IPS-15b (cell line): ENCODE results near the gene OAS3.

Experiments used
- H3K27me3 ChIP-seq: one replicate; pipeline ENCODE4 v1.6.1; 2013; ENCODE audit warnings: low read length; ENCODE audit not compliant: control insufficient read depth, insufficient read depth
- H3K36me3 ChIP-seq: one replicate; pipeline ENCODE4 v1.6.1; 2013; ENCODE audit warnings: low read length; ENCODE audit not compliant: control insufficient read depth, insufficient read depth
- H3K4me1 ChIP-seq: one replicate; pipeline ENCODE4 v1.6.1; 2013; ENCODE audit warnings: mild to moderate bottlenecking, low read length; ENCODE audit not compliant: control insufficient read depth, insufficient read depth
- H3K4me3 ChIP-seq: one replicate; pipeline ENCODE4 v1.5.1; 2013; ENCODE audit warnings: low read depth, low read length
- H3K9ac ChIP-seq: one replicate; pipeline ENCODE4 v1.6.1; 2013; ENCODE audit warnings: low read depth, mild to moderate bottlenecking, low read length
- H3K9me3 ChIP-seq: one replicate; pipeline ENCODE4 v1.6.1; 2013; ENCODE audit warnings: mild to moderate bottlenecking, low read length; ENCODE audit not compliant: control insufficient read depth, insufficient read depth

OAS3 gene

GRCh38 chr12:112964915-112965314 lies 26.6 kb downstream of the OAS3 start:
- Histone ChIP-seq H3K4me3 (no peak overlapping the region), H3K36me3 (no peaks in the 10 kb centered on the region), H3K9ac (no peak overlapping the region), H3K27me3 (no peaks in the 10 kb centered on the region), H3K4me1 (no peaks in the 10 kb centered on the region), H3K9me3 (peaks cover 5% of the 10 kb centered on the region)

GRCh38 chr12:112965643-112966042 lies 27.4 kb downstream of the OAS3 start:
- H3K27me3 ChIP-seq = no peaks in the 10 kb centered on the region
- no peaks in the 10 kb centered on the region for H3K36me3 ChIP-seq
- H3K9ac ChIP-seq = no peak overlapping the region
- no peaks in the 10 kb centered on the region for H3K4me1 ChIP-seq
- H3K9me3 ChIP-seq = no peaks in the 10 kb centered on the region
- no peak overlapping the region for H3K4me3 ChIP-seq

DNA sequence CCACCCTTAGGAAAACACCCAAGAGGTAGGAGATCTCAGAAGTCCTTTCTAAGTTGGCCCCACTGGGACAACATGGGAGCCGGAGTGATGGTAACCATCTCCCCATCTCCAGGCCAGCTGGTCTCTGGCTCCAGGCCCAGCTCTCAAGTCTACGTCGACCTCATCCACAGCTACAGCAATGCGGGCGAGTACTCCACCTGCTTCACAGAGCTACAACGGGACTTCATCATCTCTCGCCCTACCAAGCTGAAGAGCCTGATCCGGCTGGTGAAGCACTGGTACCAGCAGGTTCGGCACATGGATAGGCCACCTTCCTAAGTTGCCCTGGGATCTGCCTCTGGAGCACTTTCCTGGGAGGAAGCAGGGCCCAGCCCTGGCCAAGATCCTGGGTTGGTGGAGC lies 29.0 kb downstream of the OAS3 start:
- H3K4me1 ChIP-seq = no peaks in the 10 kb centered on the region
- H3K9me3 ChIP-seq = no peaks in the 10 kb centered on the region
- H3K9ac ChIP-seq = no peak overlapping the region
- no peak overlapping the region for H3K4me3 ChIP-seq
- no peaks in the 10 kb centered on the region for H3K36me3 ChIP-seq
- no peaks in the 10 kb centered on the region for H3K27me3 ChIP-seq

DNA sequence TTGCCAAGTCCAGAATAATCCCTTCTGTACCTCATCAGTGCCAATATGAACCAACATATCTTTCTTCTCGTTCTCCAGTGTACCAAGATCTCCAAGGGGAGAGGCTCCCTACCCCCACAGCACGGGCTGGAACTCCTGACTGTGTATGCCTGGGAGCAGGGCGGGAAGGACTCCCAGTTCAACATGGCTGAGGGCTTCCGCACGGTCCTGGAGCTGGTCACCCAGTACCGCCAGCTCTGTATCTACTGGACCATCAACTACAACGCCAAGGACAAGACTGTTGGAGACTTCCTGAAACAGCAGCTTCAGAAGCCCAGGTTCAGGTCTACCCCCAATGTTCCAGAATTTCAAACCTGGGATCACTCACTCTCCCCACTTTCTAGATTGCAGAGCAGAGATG lies 29.6 kb downstream of the OAS3 start:
- H3K9ac ChIP-seq = no peak overlapping the region
- H3K9me3 ChIP-seq = no peaks in the 10 kb centered on the region
- no peaks in the 10 kb centered on the region for H3K4me1 ChIP-seq
- H3K4me3 ChIP-seq = no peak overlapping the region
- no peaks in the 10 kb centered on the region for H3K36me3 ChIP-seq
- H3K27me3 ChIP-seq = no peaks in the 10 kb centered on the region

- Histone ChIP-seq H3K36me3 (no peaks in the 10 kb centered on the region), H3K4me3 (no peak overlapping the region), H3K9ac (no peak overlapping the region), H3K9me3 (no peaks in the 10 kb centered on the region), H3K27me3 (no peaks in the 10 kb centered on the region), H3K4me1 (no peaks in the 10 kb centered on the region)
Measured at GRCh38 chr12:112969547-112970306, 31.5 kb downstream of the OAS3 start.

GRCh38 chr12:112970391-112970790 lies 32.1 kb downstream of the OAS3 start:
- Histone ChIP-seq H3K36me3 (no peaks in the 10 kb centered on the region), H3K4me1 (no peaks in the 10 kb centered on the region), H3K9ac (no peak overlapping the region), H3K4me3 (no peak overlapping the region), H3K9me3 (no peaks in the 10 kb centered on the region), H3K27me3 (no peaks in the 10 kb centered on the region)

DNA sequence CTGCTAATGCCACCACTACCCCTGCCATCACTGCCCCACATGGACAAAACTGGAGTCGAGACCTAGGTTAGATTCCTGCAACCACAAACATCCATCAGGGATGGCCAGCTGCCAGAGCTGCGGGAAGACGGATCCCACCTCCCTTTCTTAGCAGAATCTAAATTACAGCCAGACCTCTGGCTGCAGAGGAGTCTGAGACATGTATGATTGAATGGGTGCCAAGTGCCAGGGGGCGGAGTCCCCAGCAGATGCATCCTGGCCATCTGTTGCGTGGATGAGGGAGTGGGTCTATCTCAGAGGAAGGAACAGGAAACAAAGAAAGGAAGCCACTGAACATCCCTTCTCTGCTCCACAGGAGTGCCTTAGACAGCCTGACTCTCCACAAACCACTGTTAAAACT lies 33.0 kb downstream of the OAS3 start:
- H3K9me3 ChIP-seq = no peaks in the 10 kb centered on the region
- H3K36me3 ChIP-seq = no peaks in the 10 kb centered on the region
- no peak overlapping the region for H3K4me3 ChIP-seq
- H3K27me3 ChIP-seq = no peaks in the 10 kb centered on the region
- no peak overlapping the region for H3K9ac ChIP-seq
- no peaks in the 10 kb centered on the region for H3K4me1 ChIP-seq

DNA sequence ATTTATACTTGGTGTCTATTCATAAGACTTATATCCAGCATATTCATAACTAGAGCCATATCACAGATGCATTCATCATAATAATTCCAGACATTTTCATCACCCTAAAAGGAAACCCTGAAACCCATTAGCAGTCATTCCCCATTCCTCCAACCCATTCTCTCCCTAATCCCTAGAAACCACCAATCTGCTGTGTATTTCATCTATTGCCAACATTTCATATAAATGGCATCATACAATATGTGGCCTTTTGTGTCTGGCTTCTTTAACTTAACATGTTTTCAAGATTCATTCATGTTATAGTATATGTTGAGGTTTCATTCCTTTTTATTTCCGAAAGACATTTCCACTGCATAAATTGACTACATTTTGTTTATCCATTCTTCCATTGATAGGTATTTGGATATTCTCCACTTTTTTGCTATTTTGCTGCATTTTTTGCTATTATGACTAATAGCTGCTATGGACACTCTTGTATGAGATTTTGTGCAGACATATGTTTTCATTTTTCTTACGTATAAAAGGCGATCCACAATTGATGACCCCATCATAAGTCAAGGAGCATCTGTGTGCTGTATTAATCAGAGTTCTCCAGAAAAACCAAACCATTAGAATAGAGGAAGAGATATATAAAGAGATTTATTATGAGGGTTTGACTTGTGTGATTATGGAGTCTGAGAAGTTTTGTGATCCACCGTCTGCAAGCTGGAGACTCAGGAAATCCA lies 34.9 kb downstream of the OAS3 start:
- Histone ChIP-seq H3K27me3 (no peaks in the 10 kb centered on the region), H3K9me3 (no peaks in the 10 kb centered on the region), H3K9ac (no peak overlapping the region), H3K36me3 (no peaks in the 10 kb centered on the region), H3K4me3 (no peak overlapping the region), H3K4me1 (no peaks in the 10 kb centered on the region)

GRCh38 chr12:112973818-112974231 lies 35.6 kb downstream of the OAS3 start:
- Histone ChIP-seq H3K4me1 (no peaks in the 10 kb centered on the region), H3K27me3 (no peaks in the 10 kb centered on the region), H3K36me3 (no peaks in the 10 kb centered on the region), H3K9me3 (no peaks in the 10 kb centered on the region), H3K9ac (no peak overlapping the region), H3K4me3 (no peak overlapping the region)

- H3K9ac ChIP-seq = no peak overlapping the region
- H3K36me3 ChIP-seq = no peaks in the 10 kb centered on the region
- no peaks in the 10 kb centered on the region for H3K4me1 ChIP-seq
- no peak overlapping the region for H3K4me3 ChIP-seq
- H3K27me3 ChIP-seq = no peaks in the 10 kb centered on the region
- no peaks in the 10 kb centered on the region for H3K9me3 ChIP-seq
Measured at GRCh38 chr12:112974904-112975303, 36.6 kb downstream of the OAS3 start.

DNA sequence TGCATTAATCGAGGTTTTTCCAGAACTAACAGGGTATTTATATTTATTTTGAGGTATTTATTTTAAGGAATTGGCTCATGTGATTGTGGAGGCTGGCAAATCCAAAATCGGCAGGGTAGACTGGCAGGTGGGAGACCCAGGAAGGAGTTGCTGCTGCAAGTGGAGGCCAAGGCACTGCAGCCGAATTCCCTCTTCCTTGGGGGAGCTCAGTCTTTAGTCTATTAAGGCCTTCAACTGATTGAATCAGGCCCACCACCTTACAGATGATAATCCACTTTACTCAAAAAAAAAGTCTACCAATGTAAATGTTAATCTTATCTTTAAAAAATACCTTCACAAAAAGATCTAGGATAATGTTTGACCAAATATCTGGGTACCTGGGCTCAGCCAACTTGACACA lies 38.9 kb downstream of the OAS3 start:
- Histone ChIP-seq H3K4me3 (no peak overlapping the region), H3K36me3 (no peaks in the 10 kb centered on the region), H3K9me3 (no peaks in the 10 kb centered on the region), H3K4me1 (no peaks in the 10 kb centered on the region), H3K9ac (no peak overlapping the region), H3K27me3 (no peaks in the 10 kb centered on the region)

GRCh38 chr12:112977641-112978040 lies 39.4 kb downstream of the OAS3 start:
- Histone ChIP-seq H3K9me3 (no peaks in the 10 kb centered on the region), H3K9ac (no peak overlapping the region), H3K36me3 (no peaks in the 10 kb centered on the region), H3K27me3 (no peaks in the 10 kb centered on the region), H3K4me1 (no peaks in the 10 kb centered on the region), H3K4me3 (no peak overlapping the region)
